Ishikawa (cell line): Measurements from ENCODE around the gene LRGUK.

Experiments
- CEBPB ChIP-seq: IDR thresholded peaks from 2 replicates; pipeline ENCODE4 v1.6.1; 2012
- CREB1 ChIP-seq: IDR thresholded peaks from 2 replicates; pipeline ENCODE4 v1.6.1; 2012; ENCODE audit warnings: low read depth
- EGR1 ChIP-seq: IDR thresholded peaks from 2 replicates; pipeline ENCODE4 v1.6.1; 2012
- MAX ChIP-seq: IDR thresholded peaks from 2 replicates; pipeline ENCODE4 v1.6.1; 2012
- NFIC ChIP-seq: IDR thresholded peaks from 2 replicates; pipeline ENCODE4 v1.6.1; 2012
- RAD21 ChIP-seq: IDR thresholded peaks from 2 replicates; pipeline ENCODE4 v1.6.1; 2012; ENCODE audit warnings: low read depth
- REST ChIP-seq: IDR thresholded peaks from 2 replicates; pipeline ENCODE4 v1.6.1; 2012; ENCODE audit warnings: low read depth, mild to moderate bottlenecking
- TAF1 ChIP-seq: IDR thresholded peaks from 2 replicates; pipeline ENCODE4 v1.6.1; 2012; ENCODE audit warnings: low read depth, mild to moderate bottlenecking
- TEAD4 ChIP-seq: IDR thresholded peaks from 2 replicates; pipeline ENCODE4 v1.6.1; 2012
- YY1 ChIP-seq: IDR thresholded peaks from 2 replicates; pipeline ENCODE4 v1.6.1; 2012; ENCODE audit warnings: low read depth

- TF ChIP-seq NFIC = no peak
- TF ChIP-seq EGR1 = no peak
- no peak for TF ChIP-seq REST
- no peak for TF ChIP-seq CREB1
- no peak for TF ChIP-seq MAX
- no peak for TF ChIP-seq TEAD4
- no peak for TF ChIP-seq CEBPB
- TF ChIP-seq TAF1 = no peak
- no peak for TF ChIP-seq YY1
- TF ChIP-seq RAD21 = no peak
Measured at GRCh38 chr7:134293002-134293740, 166.0 kb downstream of the LRGUK start.
